ENCODE measurements around the gene LRP4. TPM values are rescaled to one million over a fixed set of nuclear protein-coding genes. Genes with fewer than 3 reads are reported as not detected.

The LRP4 gene
- total and polyA plus RNA-seq, 12 donors: 2.9 to 24.5 (median 11.4) TPM

GRCh38 chr11:46912526-46913150, 5.7 kb downstream of the LRP4 start:
- TF ChIP-seq POLR2A (IDR thresholded peaks at IDR 0.05): no peak
- TF ChIP-seq CTCF (IDR thresholded peaks at IDR 0.05): no peak
- intact Hi-C loops (cut with DNase I): no loop called here
- DNase-seq: no peak
- 56 to 69% (median 61%) methylated on average over 12 to 13 of the region's 13 CpGs for WGBS, 4 donors
- Histone ChIP-seq H3K9me3 (replicated peaks in 1 of 3) (no peaks in the 10 kb centered on the region), H3K36me3 (replicated peaks in 1 of 2) (no peaks in the 10 kb centered on the region), H3K4me1 (replicated peaks in 1 of 2) (peaks cover 18 to 33% of the 10 kb centered on the region in 2 donors), H3K27me3 (no peaks in the 10 kb centered on the region), H3K4me3 (no peak overlapping the region), H3K27ac (no peak overlapping the region)

- Histone ChIP-seq H3K27ac (no peak overlapping the region), H3K9me3 (replicated peaks in 1 of 3) (no peaks in the 10 kb centered on the region), H3K4me1 (replicated peaks in 1 of 2) (peaks cover 0 to 9% of the 10 kb centered on the region in 2 donors), H3K27me3 (no peaks in the 10 kb centered on the region), H3K4me3 (no peak overlapping the region), H3K36me3 (replicated peaks in 1 of 2) (no peaks in the 10 kb centered on the region)
- 94 to 99% (median 97%) methylated on average over 2 to 4 of the region's 4 CpGs for WGBS, 4 donors
- TF ChIP-seq POLR2A (IDR thresholded peaks at IDR 0.05) (no peak), CTCF (IDR thresholded peaks at IDR 0.05) (no peak)
- DNase-seq: no peak
- intact Hi-C loops (cut with DNase I): no loop called here
Measured at GRCh38 chr11:46907606-46908005, 10.7 kb downstream of the LRP4 start.

- Histone ChIP-seq H3K9me3 (replicated peaks in 1 of 3) (no peaks in the 10 kb centered on the region), H3K4me3 (no peak overlapping the region), H3K4me1 (replicated peaks in 1 of 2) (peaks cover 0 to 9% of the 10 kb centered on the region in 2 donors), H3K27me3 (no peaks in the 10 kb centered on the region), H3K36me3 (replicated peaks in 1 of 2) (no peaks in the 10 kb centered on the region), H3K27ac (no peak overlapping the region)
- 34 to 48% (median 42%) methylated on average over 13 of the region's 13 CpGs for WGBS, 4 donors
- TF ChIP-seq POLR2A (IDR thresholded peaks at IDR 0.05) (no peak), CTCF (IDR thresholded peaks at IDR 0.05) (no peak)
- DNase-seq: no peak
- intact Hi-C loops (cut with DNase I): no loop called here
Measured at GRCh38 chr11:46906609-46907041, 11.7 kb downstream of the LRP4 start.

- Histone ChIP-seq H3K4me1 (replicated peaks in 1 of 2) (peaks cover 0 to 9% of the 10 kb centered on the region in 2 donors), H3K36me3 (replicated peaks in 1 of 2) (no peaks in the 10 kb centered on the region), H3K4me3 (no peak overlapping the region), H3K27ac (no peak overlapping the region), H3K27me3 (no peaks in the 10 kb centered on the region), H3K9me3 (replicated peaks in 1 of 3) (no peaks in the 10 kb centered on the region)
- WGBS, 4 donors: 72 to 93% (median 73%) methylated on average over 4 to 5 of the region's 5 CpGs
- DNase-seq: no peak
- no peak for TF ChIP-seq POLR2A (IDR thresholded peaks at IDR 0.05)
- no peak for TF ChIP-seq CTCF (IDR thresholded peaks at IDR 0.05)
- intact Hi-C loops (cut with DNase I): no loop called here
Measured at GRCh38 chr11:46905806-46906205, 12.5 kb downstream of the LRP4 start.

Measured in adrenal gland (tissue), 12 donors.